Activated CD4-positive, alpha-beta T cell treated with anti-CD3 and anti-CD28 coated beads, Interleukin-10, Interleukin-2, amounts not matched to agents 100 ng/mL and 50 ng/mL, durations not matched to agents 16 hours and 8 hours (primary cell): ENCODE results near the gene FAM217A.

Source experiments
- DNase-seq: peaks from one replicate; pipeline ENCODE4 v3.0.0-alpha.2; 2020

FAM217A gene

DNA sequence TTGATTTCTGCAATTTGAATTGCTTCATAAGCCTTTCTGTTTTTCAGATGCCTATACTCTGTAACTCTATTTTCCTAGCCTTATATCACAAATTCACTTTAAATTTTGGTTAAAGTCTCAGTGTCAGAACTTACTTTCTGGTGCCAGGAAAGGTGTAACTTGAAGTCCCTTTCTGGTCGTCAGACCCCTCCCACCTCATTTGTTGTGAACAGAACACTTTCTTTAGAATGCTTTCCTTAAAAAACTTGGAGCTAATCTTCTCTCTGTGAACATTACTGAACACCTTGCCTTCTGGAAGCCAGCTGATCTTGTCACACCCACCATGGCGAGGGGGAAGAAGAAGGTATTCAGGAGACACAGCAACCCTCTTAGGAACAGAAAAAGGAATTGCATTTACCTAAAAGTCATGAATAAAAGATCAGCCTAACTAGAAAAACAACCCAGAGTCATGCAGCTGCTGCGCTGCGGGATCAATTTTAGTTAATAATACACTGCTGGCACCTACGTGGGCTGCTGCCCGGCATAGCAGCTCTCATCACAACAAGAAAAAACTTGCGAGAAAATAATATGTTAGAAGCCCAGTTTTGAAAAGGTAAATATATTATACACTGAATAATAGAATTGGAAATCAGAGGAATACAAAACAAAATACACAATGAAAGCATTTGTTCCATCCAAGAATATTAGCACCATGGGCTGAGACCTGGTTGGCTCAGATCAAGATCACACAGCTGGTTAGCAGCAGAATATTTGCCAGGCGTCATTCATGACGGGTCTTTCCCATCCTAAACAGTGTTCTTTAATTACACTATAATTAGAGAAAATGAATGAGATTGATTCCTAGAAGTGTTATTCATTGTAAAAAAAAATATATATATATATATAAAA lies 5.8 kb upstream of the FAM217A start:
- DNase-seq = no peak

DNA sequence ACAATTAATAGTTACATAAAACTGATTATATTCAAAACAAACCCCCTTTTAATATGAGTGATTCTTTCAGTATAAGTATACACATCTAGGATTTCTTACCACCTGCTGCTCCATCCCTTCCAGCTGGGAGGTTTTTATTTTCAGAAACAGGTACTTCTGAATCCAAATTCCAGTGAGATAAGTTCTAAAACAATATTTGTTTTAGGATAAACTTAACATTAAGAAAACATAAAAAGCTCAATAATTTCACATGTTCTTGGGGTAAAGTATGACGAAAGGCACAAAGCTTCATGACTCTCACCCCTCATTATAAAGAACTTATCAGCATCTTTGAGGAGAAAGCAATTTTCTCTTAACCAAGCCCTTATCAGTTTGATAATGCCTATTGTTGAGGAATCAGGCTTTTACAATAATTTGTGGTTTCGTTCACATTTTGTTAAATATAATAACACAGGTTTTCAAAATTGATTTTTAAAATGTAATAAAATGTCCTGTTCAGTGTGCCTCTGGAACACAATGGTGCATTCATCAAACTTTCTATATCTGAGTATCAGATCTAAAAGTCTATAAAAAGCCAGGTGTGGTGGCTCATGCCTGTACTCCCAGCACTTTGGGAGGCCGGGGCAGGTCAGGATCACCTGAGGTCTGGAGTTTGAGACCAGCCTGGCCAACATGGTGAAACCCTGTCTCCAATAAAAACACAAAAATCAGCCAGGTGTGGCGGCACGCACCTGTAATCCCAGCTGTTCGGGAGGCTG lies 4.3 kb downstream of the FAM217A start:
- no peak for DNase-seq

DNA sequence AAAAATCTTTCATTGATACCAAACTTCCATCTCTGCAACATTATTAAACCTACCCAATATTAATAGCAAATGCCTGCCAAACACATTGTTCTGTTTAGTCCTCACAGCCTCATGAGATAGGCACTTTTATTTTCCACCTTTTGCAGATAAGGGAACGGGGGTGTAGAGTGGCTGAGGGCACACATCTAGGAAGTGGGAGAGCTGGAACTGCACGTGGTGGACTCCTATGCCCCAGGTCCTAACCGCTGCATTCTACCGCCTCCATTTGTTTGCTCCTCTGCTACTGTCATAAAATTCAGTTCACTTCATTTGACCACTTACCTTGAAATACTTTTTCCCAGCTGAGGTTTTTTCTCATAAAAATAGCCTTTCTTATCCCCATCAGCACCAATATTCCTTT lies 7.6 kb downstream of the FAM217A start:
- DNase-seq = no peak

DNA sequence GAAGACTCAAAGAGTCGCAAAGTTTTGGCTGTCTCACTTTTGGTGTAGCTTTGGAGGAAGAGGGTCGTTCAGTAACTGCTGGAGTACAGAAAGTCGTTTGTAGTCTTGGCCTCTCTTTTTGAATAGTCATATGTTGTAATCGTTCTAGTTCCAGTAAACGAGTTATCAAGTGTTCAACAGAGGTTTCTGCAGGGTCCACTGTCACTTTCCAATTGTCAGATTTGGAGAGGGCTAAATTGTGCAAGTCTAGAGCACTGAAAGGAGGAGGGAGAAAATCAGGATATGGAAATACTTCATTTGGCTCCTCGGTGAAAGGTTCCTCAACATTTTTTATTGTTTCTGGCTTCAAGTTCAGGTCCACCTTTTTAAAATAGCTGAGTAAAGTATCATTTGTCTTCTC lies 9.7 kb downstream of the FAM217A start:
- no peak for DNase-seq

DNA sequence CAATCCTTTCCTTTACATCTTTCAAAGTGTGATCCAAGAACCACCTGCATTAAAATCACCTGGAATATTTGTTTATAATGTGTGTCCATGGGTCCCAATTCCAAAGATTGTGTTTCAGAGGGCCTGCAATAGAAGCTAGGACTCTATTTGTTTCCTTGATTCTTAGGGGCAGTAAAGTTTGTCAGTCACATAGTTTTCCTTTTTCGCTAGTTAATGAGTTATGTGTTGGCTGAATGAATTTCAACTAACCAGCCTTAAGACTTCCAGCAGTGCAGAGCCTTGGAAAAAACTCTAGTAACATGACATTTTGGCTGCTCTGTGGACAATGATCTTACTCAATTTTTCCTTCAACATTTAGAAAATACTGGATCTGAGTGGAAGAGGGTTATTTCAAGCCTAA lies 11.3 kb downstream of the FAM217A start:
- DNase-seq = no peak

DNA sequence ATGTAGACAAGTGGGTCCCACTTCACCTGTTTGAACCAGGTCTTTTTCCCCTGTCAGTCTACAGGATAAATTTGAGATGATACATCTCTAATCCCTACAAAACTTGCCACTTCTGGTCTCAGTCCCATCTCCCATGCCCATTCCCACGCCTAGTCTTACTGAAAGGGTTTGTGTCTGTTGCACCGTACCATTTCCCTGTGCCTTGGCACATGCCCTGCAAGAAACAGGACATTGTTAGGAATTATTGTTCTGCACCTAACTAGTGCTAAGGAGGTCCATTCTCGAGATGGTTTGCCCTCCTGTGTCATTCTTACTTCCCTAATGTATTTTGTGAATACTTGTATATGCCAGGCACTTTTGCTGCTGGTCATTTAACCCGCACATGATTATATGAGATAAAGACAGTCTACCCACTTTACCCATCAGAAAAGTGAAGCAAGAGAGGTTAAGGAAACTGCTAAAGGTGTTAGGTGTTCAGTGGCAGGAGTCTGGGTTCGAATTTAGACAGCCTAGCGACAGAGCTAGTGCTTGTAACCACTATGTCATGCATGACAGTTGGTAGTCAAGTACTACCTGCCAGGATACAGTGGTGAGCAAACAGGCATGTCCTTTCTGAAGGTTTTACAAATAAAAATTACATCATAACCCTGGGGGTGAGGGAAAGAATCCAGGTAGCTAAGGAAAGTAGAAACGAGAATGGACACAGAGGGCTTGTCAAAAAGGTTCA lies 12.7 kb downstream of the FAM217A start:
- no peak for DNase-seq

DNA sequence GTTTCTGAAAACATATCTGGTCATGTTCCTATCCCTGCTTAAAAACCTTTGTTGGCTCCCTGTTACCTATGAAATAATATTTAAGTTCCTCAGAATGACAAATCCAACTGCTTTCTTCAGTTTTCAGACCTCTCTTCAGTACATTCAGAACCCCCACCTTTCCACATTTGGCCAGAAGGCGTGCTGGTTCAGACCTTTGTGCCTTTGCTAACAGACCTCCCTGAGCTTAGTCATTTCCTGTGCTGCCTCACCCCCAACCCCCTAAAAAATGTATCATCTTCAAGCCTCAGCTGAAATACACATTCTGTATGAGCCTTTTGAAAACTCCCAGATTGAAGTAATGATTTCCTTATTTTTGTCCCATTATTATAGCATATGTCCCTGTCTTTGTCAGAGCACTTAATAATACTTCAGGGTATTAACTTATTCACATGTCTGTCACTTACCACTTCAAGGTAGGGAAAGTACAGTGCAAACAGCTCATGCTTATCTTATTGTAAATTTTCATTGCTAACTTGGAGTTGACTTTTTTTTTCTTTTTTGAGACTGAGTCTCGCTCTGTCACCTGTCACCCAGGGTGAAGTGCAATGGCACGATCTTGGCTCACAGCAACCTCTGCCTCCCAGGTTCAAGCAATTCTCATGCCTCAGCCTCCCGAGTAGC lies 19.7 kb downstream of the FAM217A start:
- DNase-seq = peak; percentile 87

DNA sequence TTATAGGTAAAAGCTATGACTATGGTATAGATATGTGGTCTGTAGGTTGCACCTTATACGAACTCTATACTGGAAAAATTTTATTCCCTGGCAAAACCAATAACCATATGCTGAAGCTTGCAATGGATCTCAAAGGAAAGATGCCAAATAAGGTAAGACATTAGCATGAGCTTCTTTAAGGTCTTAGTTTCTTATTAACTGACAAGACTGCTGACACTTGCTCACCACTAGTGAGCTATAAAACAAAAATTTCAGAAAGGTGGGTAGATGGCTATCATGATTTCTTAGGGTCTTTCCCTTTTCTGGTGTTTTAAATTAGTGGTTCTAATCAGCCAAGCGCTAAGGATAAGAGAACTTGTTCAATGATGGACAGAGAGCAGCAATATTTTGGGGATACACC lies 21.9 kb downstream of the FAM217A start:
- DNase-seq = no peak

DNA sequence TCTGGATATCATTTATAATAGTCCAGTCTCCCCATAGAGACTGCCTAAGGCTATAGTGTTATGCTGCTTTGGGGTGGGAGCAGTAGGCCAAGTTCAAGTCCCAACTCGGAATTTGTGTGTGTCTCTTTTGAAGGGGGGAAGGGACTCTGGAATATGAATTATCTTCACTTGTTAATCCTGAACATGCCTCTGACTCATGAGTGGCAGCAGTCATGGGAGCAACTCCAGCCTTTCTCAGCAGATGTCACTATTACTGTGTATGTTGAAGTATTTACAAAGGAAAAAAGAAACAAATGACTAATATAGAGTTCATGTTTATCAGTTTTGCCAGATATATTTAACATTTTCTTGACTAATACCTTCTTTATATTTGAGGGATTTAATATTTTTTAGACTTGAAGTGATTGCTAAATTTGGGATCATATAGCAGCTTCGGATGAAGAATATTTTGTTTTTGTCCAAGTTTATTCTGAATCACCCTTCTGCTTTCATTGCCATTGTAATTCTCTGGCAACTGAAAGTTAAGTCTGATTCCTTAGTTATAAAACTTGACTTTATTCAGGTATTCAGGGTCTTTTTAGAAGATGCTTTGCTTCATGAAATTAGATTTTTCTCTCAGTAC lies 23.4 kb downstream of the FAM217A start:
- peak; percentile 22 for DNase-seq

DNA sequence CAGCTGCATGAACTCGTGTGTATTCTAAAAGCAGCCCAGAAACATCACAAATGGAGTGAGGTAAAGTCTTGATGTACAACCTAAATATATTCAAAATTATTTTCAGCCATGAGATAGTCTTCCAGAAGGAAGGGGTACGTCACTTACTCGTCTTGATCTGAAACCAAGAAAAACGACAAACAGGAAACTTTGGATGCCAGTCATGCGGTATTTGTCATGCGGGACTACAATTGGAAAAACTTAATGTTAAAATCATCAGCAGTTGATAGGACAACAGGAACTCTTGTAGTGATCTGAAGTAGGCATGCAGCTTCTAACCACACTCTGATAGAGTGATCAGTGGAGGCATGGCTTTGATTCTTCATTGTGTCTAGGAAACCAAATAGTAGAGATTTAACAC lies 29.7 kb downstream of the FAM217A start:
- no peak for DNase-seq

DNA sequence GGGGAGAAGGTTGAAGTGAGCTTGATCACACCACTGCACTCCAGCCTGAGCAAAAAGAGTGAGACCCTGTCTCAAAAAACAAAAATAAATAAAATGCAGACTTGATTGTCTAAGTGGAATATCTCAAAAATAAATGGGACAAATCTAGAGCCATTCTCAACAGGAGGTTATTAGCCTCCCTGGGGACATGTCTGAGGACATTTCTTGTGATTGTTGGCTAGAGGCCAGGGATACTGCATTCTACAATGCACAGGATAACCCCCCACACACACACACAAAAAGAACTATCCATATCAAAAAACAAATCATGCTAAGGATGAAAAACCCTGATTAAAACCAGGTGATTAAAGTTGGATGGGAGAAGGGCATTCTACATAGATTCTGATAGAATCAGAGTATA lies 37.5 kb downstream of the FAM217A start:
- DNase-seq = no peak

DNA sequence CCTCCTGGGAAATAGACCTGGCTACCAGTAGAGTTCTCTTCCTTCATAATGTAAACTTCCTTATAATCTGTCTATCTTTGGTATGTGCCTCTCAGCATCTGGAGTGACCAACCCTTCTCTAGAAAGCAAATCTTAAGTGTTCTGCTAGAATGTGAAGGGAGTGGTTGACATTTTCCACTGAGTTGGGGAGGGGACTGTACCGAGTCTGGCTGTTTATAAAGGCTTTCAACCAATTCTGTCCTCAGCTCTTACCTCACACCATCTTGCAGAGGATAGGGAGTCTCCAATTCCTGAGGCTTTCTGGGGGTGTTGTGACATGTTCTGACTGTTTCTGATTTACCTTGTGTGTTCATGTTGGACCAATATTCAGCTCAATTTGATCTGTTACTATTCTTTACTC lies 39.6 kb downstream of the FAM217A start:
- DNase-seq = no peak

DNA sequence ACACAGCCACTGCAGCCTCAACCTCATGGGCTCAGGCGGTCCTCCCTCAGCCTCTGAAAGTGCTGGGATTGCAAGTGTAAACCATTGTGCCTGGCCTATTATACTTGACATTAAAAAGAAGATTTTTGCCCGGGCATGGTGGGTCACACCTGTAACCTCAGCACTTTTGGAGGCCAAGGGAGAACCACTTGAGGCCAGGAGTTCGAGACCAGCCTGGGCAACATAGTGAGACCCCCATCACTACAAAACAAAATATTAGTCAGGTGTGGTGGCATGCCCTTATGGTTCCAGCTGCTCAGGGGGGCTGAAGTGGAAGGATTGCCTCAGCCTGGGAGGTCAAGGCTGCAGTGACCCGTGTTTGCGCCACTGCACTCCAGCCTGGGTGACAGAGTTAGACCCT lies 42.4 kb downstream of the FAM217A start:
- DNase-seq = no peak

DNA sequence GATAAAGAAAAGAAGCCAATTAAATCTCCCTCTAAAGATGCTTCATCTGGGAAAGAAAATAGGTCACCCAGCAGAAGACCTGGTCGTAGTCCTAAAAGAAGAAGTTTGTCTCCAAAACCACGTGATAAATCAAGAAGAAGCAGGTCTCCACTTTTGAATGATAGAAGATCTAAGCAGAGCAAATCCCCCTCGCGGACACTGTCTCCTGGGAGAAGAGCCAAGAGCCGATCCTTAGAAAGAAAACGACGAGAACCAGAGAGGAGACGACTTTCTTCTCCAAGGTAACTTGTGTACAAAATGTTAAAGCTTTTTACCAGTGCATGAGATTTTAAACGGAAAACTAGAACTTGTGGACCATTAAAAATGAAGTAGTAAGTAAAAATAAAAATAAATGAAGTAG lies 46.5 kb downstream of the FAM217A start:
- DNase-seq = no peak

DNA sequence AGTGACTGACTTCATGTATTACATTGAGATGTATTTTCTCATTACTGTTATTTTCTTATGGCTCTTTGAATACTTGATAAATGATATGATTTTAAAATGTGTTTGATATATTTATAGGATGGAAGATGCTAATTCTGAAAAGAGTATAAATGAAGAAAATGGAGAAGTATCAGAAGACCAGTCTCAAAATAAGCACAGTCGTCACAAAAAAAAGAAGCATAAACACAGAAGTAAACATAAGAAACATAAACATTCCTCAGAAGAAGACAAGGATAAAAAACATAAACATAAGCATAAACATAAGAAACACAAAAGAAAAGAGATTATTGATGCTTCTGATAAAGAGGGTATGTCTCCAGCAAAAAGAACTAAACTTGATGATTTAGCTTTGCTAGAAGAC lies 47.5 kb downstream of the FAM217A start:
- no peak for DNase-seq

DNA sequence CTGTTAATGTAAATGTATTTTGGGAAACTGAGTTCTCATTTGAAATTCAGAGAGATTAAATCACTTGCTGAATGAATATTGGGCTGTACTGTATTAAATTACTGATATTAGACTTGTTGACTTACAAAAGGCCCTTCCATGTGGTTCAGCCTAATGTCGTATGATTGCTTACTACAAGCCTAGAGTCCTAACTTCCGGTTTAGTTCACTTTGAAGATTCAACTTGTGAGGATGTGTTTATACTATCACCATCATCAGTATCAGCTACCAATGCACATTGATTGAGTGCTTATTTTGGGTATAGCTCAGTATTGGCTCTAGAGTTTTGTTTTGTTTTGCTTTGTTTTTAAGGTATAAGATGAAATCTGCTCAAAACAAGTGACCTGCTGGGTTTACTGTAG lies 48.3 kb downstream of the FAM217A start:
- DNase-seq = no peak

DNA sequence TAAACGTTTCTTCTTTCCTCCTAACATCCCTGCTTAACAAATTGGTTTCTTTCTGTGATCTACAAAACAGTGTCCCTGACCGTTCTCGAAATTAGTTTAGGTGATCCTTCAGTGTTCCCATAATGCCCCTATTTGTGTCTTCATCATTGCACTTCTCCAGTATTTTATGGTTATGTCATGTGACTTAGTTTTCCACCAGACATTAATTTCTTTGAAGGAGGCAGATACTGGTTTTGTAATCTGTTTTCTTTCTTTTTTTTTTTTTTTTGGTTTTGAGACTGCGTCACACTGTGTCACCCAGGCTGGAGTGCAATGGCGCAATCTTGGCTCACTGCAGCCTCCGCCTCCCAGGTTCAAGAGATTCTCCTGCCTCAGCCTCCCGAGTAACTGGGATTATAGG lies 49.2 kb downstream of the FAM217A start:
- DNase-seq = no peak

DNA sequence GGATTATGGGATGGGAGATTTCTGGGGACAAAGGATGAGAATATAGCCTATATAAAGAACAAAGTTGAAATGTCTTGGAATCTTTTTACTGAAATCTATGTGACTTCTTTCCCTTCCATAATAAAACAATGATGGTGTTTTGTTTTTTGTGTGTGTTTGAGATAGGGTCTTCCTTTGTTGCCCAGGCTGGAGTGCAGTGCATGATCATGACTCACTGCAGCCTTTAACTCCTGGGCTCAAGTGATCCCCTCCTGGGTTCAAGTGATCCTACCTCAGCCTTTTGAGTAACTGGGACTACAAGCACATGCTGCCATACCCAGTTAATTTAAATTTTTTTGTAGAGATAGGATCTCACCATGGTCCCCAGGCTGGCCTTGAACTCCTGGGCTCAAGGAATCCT lies 50.9 kb downstream of the FAM217A start:
- DNase-seq = no peak

DNA sequence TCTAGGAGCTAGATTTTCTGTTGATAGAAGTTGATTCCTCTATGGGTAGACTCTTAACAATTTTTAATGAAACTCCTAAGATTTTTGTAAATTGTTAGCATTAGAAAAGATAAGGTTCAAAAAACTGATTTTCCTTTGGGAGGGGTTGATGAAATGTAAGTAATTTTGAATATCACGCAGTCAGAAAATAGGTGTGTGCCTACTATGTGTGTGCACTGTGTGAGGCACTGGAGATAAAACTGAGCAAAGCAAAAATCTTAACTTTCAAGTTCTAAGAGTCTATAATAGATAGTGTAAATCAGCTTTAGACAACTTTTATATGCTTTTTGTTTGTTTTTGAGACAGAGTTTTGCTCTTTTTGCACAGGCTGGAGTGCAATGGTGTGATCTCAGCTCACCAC lies 53.3 kb downstream of the FAM217A start:
- no peak for DNase-seq

DNA sequence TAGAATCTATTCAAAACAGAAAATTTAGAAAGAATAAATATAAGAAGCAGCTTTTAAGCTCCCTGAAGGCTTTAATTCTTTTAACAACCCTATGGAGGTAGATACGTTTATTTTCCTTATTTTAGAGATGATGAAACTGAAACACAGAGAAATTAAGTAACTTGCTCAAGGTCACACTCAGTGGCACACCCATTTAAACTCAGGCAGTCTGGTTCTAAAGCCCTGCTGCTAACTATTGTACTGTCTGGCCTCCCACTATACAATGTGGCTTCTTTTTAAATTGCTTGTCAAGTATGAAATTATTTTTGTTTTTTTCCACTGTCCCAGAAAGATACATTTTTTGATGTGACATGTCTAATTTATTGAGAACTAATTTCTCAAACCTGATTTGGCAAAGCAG lies 55.7 kb downstream of the FAM217A start:
- no peak for DNase-seq

DNA sequence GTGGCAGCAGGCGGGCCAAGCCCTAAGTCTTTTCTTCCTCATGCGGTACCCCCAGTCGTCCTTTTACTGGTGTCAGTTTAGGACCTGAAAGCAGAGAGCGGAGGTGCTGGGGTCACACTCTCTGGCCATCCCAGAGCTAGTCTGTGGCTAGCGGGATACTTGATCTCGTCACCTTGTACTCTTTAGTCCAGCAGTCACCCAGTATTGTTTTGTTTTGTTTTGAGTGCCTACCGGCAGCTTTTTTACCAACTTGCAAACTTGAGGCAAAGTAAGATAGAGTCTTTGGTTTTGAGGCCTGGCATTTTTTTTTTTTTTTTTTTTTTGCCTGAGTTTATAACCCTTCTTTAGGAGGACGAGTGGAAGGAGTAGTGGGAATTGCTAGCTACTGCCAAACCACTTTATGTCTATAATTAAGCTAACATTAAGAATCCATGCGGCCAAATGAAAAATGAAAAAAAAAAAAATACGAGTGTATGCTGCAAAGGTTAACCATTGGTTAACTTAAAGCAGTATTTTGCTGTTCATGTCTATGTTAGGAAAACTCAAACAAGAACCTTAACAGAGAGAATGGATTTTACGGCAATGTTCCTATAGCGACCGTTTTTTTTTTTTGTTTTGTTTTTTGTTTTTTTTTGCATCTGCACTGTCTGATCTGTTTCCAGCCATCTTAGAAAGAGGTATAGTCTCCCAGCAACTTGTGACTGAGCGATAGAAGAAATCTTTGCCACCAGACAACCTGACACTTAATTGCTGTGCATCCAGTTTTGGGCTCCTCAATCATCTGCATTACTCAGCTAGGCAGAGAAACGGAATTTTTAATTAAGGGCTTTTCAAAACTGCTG lies 56.9 kb downstream of the FAM217A start:
- DNase-seq = no peak
